Muscle of leg (tissue), 11 donors: ENCODE data around the gene USP33. TPM values are rescaled to one million over a fixed set of nuclear protein-coding genes. Genes with fewer than 3 reads are reported as not detected.
A peak's percentile ranks its signal among the peaks of the same experiment; 100 is the strongest.
"Not testable (repeated sequence)": the region's sequence is repeated elsewhere in the genome, so short reads cannot be mapped to it uniquely, and the experiment has no call there.

Experiments
- DNase-seq: peaks from one replicate; pipeline ENCODE4 v3.0.0; 2013
- H3K27ac ChIP-seq: one replicate; pipeline ENCODE4 v1.5.1; 2013; ENCODE audit warnings: mild to moderate bottlenecking, low read length, control low read depth
- H3K27me3 ChIP-seq: one replicate; pipeline ENCODE4 v1.6.1; 2013; ENCODE audit warnings: low read length; ENCODE audit not compliant: control insufficient read depth, insufficient read depth
- H3K36me3 ChIP-seq: one replicate; pipeline ENCODE4 v1.6.1; 2013; ENCODE audit warnings: low read length; ENCODE audit not compliant: control insufficient read depth, insufficient read depth
- H3K4me1 ChIP-seq: one replicate; pipeline ENCODE4 v1.6.1; 2013; ENCODE audit warnings: low read length; ENCODE audit not compliant: control insufficient read depth, insufficient read depth
- H3K4me3 ChIP-seq: one replicate; pipeline ENCODE4 v1.5.1; 2013; ENCODE audit warnings: low read length, control low read depth
- H3K9me3 ChIP-seq: replicated peaks from 2 replicates; pipeline ENCODE4 v1.6.1; 2013; ENCODE audit warnings: low read depth, low read length; ENCODE audit not compliant: control insufficient read depth
- WGBS: methylation state at CpG from one replicate; pipeline ENCODE4 v1.1.5; 2013; ENCODE audit warnings: missing lambda C conversion rate; ENCODE audit not compliant: insufficient coverage; 5-methylcytosine and 5-hydroxymethylcytosine counted together
- polyA plus RNA-seq, 8 donors: library from polyadenylated mRNA; unstranded; fragments of 120-200 nt; gene quantifications; one replicate each; pipeline versions ENCODE4 v1.2.1 to v1.2.3, GENCODE V29; 2013; ENCODE audit warnings: inconsistent platforms in 1 of 8, low replicate concordance in 1 of 8; ENCODE audit not compliant: insufficient read length in 8 of 8, insufficient read depth in 1 of 8
- total RNA-seq: library from RNA; stranded (reverse); fragments of 120-200 nt; gene quantifications from one replicate; pipeline ENCODE4 v1.2.4, GENCODE V29; 2013

Gene USP33
- total and polyA plus RNA-seq, 9 donors, result 27.4 to 47.2 (median 33.0) TPM

DNA sequence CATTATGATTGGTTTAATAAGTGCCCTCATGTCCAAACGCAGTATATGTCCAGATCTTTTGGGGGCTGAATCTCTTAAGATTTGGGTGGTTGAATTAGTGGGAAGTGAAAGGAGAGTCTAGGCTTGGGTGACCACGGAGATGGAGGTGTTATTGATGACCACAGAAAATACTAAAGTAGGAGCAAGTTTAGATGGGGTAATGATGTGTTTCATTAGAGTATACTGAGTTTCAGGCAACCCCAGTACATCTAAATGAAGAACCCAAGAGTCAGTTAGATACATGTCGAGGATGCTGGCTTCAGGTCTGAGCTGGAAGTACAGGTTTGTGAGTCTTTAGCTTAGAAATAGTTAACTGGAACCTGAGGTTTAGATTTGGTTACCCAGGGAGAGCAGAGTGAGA, 70.7 kb downstream of the USP33 start:
- H3K27me3 ChIP-seq, result no peaks in the 10 kb centered on the region
- H3K4me1 ChIP-seq, result peaks cover 3% of the 10 kb centered on the region
- H3K4me3 ChIP-seq, result no peak overlapping the region
- no peak overlapping the region for H3K27ac ChIP-seq
- DNase-seq, result no peak
- WGBS, result 90% methylated on average over 3 of the region's 3 CpGs
- no peaks in the 10 kb centered on the region for H3K9me3 ChIP-seq
- H3K36me3 ChIP-seq, result peaks cover 4% of the 10 kb centered on the region

DNA sequence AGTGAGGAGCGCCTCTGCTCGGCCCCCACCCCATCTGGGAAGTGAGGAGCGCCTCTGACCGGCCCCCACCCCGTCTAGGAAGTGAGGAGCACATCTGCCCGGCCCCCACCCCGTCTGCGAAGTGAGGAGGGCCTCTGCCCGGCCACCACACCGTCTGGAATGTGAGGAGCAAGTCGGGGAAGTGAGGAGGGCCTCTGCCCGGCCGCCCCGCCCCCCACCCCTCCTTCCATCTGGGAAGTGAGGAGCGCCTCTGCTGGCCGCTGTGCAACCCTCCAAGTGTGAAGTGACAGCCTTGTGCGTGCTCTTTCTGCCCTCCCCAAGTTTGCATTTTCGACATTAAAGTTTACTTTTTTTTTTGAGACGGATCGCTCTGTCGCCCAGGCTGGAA, 72.1 kb downstream of the USP33 start:
- Histone ChIP-seq H3K36me3 (no peaks in the 10 kb centered on the region), H3K4me1 (peaks cover 7% of the 10 kb centered on the region), H3K27ac (no peak overlapping the region), H3K9me3 (no peaks in the 10 kb centered on the region), H3K27me3 (no peaks in the 10 kb centered on the region), H3K4me3 (peak overlapping the region; percentile 10)
- peak; percentile 43 for DNase-seq
- WGBS, result 30% methylated on average over 11 of the region's 21 CpGs

DNA sequence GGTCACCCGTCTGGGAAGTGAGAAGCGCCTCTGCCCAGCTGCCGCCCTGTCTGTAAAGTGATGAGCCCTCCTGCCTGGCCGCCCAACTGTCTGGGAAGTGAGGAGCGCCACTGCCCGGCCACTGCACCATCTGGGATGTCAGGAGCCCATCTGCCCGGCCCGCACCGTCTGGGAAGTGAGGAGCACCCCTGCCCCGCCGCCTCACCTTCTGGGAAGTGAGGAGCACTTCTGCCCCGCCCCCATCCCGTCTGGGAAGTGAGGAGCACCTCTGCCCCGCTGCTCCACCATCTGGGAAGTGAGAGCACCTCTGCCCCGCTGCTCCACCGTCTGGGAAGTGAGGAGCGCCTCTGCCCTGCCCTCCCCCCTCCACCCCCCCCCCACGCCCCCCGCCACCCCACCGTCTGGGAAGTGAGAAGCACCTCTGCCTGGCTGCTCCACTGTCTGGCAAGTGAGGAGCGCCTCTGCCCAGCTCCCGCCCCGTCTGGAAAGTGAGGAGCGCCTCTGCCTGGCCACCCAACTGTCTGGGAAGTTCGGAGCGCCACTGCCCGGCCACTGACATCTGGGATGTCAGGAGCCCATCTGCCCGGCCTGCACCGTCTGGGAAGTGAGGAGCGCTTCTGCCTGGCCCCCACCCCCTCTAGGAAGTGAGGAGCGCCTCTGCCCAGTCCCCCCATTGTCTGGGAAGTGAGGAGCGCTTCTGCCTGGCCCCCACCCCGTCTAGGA, 72.7 kb downstream of the USP33 start:
- DNase-seq, result no peak
- Histone ChIP-seq H3K9me3 (no peaks in the 10 kb centered on the region), H3K27ac (no peak overlapping the region), H3K27me3 (no peaks in the 10 kb centered on the region), H3K36me3 (no peaks in the 10 kb centered on the region), H3K4me3 (no peak overlapping the region), H3K4me1 (peaks cover 7% of the 10 kb centered on the region)
- WGBS, result 81% methylated on average over 20 of the region's 33 CpGs

DNA sequence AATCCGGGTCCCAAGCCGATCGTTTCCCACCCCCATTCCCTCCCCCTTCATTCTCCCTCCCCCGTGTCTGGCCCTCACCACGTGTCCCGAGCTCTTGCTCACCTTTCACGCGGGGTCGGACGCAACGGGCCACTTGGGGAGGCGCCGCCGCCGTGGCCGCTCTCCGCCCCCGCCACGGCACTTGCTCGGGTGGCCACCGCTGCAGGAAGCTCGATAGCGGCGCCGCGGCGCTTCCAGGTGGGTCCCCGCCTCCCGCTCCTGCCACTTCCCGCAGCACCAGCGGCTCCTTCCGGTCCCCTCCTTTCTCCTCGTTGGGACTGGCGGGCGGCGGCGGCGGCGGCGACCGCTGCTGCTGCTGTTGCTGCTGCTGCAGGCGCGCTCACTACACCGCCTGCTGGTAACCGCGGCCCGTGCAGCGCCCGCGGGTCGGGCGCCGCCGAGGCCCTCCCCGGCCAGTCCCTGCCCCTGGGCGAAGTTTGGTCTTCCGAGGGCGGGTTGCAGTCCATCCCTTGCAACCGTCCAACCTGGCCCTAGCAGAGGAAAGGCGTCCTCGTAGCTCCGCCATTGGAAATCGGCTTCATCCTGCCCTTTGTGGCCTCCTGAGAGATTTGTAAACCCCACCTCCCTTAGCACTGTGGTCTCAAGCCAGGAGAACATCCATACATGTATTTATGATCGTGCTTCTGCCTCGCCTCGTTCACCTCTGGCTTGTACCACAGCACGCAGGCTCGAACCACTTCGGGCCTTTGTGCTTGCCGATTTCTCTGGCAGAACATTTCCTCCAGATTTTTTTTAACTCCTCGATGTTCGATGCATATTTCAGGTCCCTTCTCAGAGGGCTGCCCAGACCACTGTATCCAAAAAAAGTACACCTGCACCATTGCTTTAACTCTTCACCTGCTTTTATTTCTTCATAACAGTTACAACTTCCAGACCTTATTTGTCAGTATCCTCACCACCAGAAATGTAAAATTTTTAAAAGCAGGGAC, 76.2 kb downstream of the USP33 start:
- H3K4me3 ChIP-seq, result peak overlapping the region; percentile 63
- peaks cover 11% of the 10 kb centered on the region for H3K4me1 ChIP-seq
- no peaks in the 10 kb centered on the region for H3K27me3 ChIP-seq
- under 1% methylated on average over 68 of the region's 72 CpGs for WGBS
- no peaks in the 10 kb centered on the region for H3K9me3 ChIP-seq
- DNase-seq, result peak; percentile 97
- H3K36me3 ChIP-seq, result no peaks in the 10 kb centered on the region
- peak overlapping the region; percentile 99 for H3K27ac ChIP-seq

DNA sequence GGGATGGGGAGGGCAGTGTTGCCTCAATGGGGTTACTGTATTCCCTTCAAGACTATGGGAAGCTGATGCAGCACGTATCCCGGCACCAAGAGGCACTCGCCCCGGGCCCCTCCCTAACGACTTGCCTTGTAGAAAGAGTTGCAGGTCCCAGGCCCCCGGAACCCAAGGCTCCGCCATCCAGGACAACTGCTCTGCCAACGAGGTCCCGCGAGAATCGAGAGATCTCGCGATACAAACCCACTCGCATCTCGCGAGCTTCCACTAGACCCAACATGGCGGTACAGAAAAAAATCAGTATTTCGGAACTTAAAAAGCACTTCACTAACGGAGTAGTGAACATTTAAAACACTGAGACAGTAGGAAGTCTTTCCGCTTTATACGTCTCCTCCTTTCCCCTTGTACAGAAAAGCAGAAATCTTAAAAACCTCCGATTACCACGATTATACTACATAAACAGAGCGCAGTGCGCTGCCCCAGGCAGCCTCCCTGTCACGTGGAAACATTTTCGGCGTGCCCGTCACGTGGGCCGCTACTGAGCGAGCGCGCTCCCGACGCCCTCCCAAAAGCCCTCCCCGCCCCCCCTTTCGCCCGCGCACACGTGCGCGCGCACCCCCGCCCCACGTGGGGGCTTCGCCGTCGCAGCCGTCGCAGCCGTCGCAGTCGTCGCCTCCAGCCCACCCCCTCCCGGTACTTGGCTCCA, 77.0 kb downstream of the USP33 start, which contains the start of gene ZZZ3:
Gene ZZZ3 (minus strand): TSS at position 199 of the 700 bp plus-strand sequence. CDS start 49,304 bp downstream, outside the sequence.
- Histone ChIP-seq H3K9me3 (no peaks in the 10 kb centered on the region), H3K4me3 (peak within 1 kb of the TSS; percentile 63), H3K36me3 (no peaks in the 10 kb centered on the region), H3K27ac (peak within 1 kb of the TSS; percentile 99), H3K27me3 (no peaks in the 10 kb centered on the region), H3K4me1 (peaks cover 11% of the 10 kb centered on the region)
- WGBS, result 0% methylated on average over 19 of the region's 56 CpGs
- peak; percentile 97 for DNase-seq

DNA sequence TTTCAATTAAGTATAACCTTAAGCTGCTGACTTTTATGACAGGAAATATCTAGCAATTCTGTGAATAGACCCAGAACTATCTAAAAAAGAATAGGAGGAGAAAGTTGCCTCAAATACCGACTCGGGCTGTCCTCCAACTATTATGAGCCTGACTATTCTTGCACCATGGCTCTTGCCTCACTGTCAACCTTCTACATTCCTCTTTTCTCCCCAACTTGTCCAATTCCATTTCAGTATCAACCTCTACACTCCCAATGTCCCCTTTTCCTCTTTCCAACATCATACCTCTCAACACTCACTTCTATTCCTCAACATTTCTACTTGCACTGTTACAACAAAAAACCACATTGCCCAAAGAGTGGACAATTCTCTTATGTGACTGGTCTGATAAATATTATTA, 79.5 kb downstream of the USP33 start:
- Histone ChIP-seq H3K27ac (no peak overlapping the region), H3K4me3 (no peak overlapping the region), H3K9me3 (no peaks in the 10 kb centered on the region), H3K27me3 (no peaks in the 10 kb centered on the region), H3K36me3 (peaks cover 3% of the 10 kb centered on the region), H3K4me1 (peaks cover 11% of the 10 kb centered on the region)
- WGBS, result 83% methylated on average over 2 of the region's 2 CpGs
- DNase-seq, result no peak

DNA sequence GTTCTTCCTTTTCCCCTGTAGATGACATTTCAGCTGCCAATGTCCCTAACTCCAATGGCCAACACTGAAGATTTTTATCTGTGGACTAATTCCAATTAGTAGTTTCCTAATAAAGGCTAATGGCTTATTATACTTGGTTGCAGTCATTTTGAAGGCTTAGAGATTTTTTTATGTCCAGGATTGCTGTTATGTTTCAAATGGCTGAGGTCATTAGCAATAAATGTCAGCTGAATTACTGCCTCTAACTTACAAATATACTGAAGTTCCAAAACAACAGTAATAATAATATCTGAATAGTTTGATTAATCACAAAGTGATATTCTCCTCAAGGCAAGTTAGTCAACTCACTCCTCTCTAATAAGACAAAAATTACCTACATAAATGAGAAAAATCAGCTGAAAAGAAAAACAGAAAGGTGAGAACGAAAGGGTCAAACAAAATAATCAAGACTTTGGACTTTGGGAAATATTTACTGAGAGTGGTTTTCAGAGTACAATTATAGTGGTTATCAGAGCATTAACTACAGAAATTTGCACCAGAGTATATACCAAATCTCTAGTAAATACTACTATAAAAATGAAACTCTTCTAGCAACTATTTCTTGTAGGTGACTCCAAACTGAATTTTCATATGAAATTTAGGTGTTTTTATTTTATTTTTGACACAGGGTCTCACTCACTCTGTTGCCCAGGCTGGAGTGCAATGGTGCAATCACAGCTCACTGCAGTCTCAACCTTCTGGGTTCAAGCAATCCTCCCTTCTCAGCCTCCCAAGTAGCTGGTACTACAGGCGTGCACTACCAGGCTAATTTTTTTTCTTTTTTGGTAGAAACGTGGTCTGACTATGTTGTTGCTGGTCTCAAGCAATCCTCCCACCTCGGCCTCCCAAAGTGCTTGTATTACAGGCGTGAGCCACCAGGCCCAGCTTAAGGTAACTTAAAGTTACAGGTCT, 80.7 kb downstream of the USP33 start:
- no peak overlapping the region for H3K27ac ChIP-seq
- WGBS, result no CpG with 5 or more reads among the region's 5 CpGs
- no peak for DNase-seq
- no peak overlapping the region for H3K4me3 ChIP-seq
- no peaks in the 10 kb centered on the region for H3K27me3 ChIP-seq
- H3K4me1 ChIP-seq, result peaks cover 7% of the 10 kb centered on the region
- H3K36me3 ChIP-seq, result peaks cover 3% of the 10 kb centered on the region
- no peaks in the 10 kb centered on the region for H3K9me3 ChIP-seq

DNA sequence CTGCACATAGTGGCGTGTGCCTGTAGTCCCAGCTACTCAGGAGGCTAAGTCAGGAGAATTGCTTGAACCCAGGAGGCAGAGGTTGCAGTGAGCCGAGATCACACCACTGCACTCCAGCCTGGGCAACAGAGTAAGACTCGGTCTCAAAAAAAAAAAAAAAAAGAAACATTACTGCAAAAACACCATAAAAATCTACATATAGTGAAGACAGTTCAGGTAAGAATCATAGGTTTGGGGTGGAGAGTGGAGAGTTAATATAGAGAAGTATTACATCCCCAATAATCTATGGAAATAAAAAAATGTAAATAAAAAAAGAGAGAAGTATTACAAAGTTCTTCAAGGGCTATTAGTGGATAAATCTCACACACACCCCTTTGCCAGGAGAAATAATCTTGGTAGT, 84.8 kb downstream of the USP33 start:
- not testable (repeated sequence) for H3K27ac ChIP-seq, H3K4me1 ChIP-seq, DNase-seq, H3K36me3 ChIP-seq, H3K27me3 ChIP-seq, H3K9me3 ChIP-seq, H3K4me3 ChIP-seq
- no CpG with 5 or more reads among the region's 3 CpGs for WGBS

DNA sequence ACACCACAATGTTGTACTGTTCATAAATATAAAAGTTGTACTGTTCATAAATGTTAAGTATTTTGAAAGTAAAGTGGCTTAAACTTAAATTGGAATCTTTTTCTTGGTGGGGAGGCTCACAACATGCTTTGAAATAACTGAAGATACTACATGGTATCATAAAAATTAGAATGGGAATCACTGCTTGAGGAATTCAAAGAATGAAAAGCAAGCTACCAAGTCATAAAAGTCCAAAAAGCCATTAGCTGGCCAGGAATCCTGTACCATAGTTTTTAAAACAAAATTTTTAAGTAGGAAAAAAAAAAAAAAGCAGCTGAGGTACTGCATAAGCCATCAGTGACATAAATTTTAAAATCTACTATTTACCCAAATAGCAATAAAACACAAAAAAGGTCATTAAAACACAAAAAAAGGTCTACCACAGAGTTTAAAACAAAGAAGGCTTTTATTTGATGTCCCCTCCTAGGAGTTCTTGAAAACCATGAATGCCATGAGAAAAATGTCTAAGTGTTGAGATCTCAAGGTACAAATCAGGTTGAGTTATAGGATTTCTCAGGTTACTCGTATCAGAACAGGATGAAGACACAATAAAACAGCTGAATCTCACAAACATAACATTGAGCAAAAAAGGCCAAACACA, 85.8 kb downstream of the USP33 start:
- H3K4me3 ChIP-seq, result no peak overlapping the region
- no peak overlapping the region for H3K27ac ChIP-seq
- no peaks in the 10 kb centered on the region for H3K4me1 ChIP-seq
- DNase-seq, result no peak
- no peaks in the 10 kb centered on the region for H3K9me3 ChIP-seq
- no CpG with 5 or more reads among the region's 1 CpG for WGBS
- H3K27me3 ChIP-seq, result no peaks in the 10 kb centered on the region
- H3K36me3 ChIP-seq, result peaks cover 3% of the 10 kb centered on the region
